Measurements from ENCODE around the gene SMURF1. TPM values are rescaled to one million over a fixed set of nuclear protein-coding genes. Genes with fewer than 3 reads are reported as not detected.
A peak's percentile ranks its signal among the peaks of the same experiment; 100 is the strongest.

SMURF1 gene
- total RNA-seq, 6 donors from 2014 or later, result 33.0 to 54.4 (median 45.9) TPM

DNA sequence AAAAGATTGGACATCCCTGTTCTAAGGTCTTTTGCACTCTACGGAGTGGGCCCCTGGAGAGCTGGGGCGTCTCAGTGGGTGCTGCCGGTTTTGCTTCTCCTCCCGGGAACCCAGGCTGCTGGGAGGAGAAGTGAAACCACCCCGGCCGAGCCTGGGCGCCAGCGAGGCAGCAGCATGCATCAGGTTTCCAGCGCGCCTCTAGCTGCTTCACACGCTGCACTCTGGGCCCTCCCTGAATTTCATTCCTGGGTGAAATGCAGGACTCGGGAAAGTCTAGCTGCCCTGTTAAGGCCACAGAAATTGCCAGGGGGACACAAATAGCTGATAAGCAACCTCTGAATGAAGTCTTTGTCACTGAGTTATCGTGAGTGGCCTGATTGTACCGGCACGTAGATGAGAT is 138.1 kb downstream of the SMURF1 start:
- DNase-seq, result peak in 1 of 2 donors; percentile 82
- H3K36me3 ChIP-seq, result peaks cover 28 to 93% (median 60%) of the 10 kb centered on the region in 4 donors
- TF ChIP-seq EP300 (IDR thresholded peaks at IDR 0.05) (no peak), POLR2A (IDR thresholded peaks at IDR 0.05) (no peak), POLR2AphosphoS5 (IDR thresholded peaks at IDR 0.05) (no peak)
- TF ChIP-seq, protein P1, sequence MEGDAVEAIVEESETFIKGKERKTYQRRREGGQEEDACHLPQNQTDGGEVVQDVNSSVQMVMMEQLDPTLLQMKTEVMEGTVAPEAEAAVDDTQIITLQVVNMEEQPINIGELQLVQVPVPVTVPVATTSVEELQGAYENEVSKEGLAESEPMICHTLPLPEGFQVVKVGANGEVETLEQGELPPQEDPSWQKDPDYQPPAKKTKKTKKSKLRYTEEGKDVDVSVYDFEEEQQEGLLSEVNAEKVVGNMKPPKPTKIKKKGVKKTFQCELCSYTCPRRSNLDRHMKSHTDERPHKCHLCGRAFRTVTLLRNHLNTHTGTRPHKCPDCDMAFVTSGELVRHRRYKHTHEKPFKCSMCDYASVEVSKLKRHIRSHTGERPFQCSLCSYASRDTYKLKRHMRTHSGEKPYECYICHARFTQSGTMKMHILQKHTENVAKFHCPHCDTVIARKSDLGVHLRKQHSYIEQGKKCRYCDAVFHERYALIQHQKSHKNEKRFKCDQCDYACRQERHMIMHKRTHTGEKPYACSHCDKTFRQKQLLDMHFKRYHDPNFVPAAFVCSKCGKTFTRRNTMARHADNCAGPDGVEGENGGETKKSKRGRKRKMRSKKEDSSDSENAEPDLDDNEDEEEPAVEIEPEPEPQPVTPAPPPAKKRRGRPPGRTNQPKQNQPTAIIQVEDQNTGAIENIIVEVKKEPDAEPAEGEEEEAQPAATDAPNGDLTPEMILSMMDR (IDR thresholded peaks at IDR 0.05), result no peak

GRCh38 chr7:99004781-99005500 is 139.0 kb downstream of the SMURF1 start:
- H3K4me3 ChIP-seq, result no peak overlapping the region
- no peak for TF ChIP-seq EP300 (IDR thresholded peaks at IDR 0.05)
- TF ChIP-seq POLR2A (IDR thresholded peaks at IDR 0.05), result no peak
- TF ChIP-seq POLR2AphosphoS5 (IDR thresholded peaks at IDR 0.05), result no peak
- TF ChIP-seq, protein P1 (IDR thresholded peaks at IDR 0.05), result no peak
- H3K36me3 ChIP-seq, result peaks cover 30 to 93% (median 64%) of the 10 kb centered on the region in 4 donors
- DNase-seq (no peak), ATAC-seq (ENCODE audit: low FRiP score in 2 of 2) (no peak)
- WGBS, 2 donors, result 95 to 97% methylated on average over 18 to 26 of the region's 26 CpGs
- no peaks in the 10 kb centered on the region for H3K27me3 ChIP-seq
- H3K4me1 ChIP-seq, result peaks cover 0 to 14% (median 4%) of the 10 kb centered on the region in 4 donors
- H3K27ac ChIP-seq, result peak overlapping the region; percentile 60 to 72 (median 66)
- H3K9me3 ChIP-seq, result no peaks in the 10 kb centered on the region

More for the DNA sequence above, 138.1 kb downstream of the SMURF1 start:
- Histone ChIP-seq H3K4me3 (no peak overlapping the region), H3K27ac (no peak overlapping the region), H3K27me3 (no peaks in the 10 kb centered on the region), H3K4me1 (peaks cover 0 to 14% (median 4%) of the 10 kb centered on the region in 4 donors), H3K9me3 (no peaks in the 10 kb centered on the region)
- WGBS, 2 donors, result 79 to 98% methylated on average over 9 to 14 of the region's 15 CpGs
- ATAC-seq (ENCODE audit: low FRiP score in 2 of 2), result no peak

DNA sequence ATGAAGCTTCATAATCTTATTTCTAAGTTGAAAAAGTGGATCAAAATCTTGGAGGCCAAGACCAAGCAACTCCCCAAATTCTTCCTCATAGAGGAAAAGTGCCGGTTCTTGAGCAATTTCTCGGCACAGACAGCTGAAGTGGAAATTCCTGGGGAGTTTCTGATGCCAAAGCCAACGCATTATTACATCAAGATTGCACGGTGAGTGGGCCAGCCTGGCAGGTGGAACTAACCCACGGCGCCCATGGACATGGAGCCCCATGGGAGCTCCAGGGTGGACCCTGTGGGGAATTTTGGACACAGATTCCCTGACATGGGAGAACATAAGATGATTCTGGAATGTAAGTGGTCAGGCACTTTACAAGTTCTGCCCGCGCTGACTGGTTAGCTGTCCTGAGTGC is 139.7 kb downstream of the SMURF1 start:
- peaks cover 29 to 95% (median 65%) of the 10 kb centered on the region in 4 donors for H3K36me3 ChIP-seq
- peak overlapping the region; percentile 60 to 72 (median 66) for H3K27ac ChIP-seq
- peaks cover 0 to 14% (median 4%) of the 10 kb centered on the region in 4 donors for H3K4me1 ChIP-seq
- WGBS, 2 donors, result 61 to 72% methylated on average over 8 of the region's 8 CpGs
- H3K4me3 ChIP-seq, result no peak overlapping the region
- H3K9me3 ChIP-seq, result no peaks in the 10 kb centered on the region
- H3K27me3 ChIP-seq, result no peaks in the 10 kb centered on the region
- peak in 1 of 2 donors; percentile 73 for DNase-seq
- peak; percentile 45 to 79 for ATAC-seq (ENCODE audit: low FRiP score in 2 of 2)
- TF ChIP-seq POLR2A (IDR thresholded peaks at IDR 0.05) (no peak), EP300 (IDR thresholded peaks at IDR 0.05) (no peak), POLR2AphosphoS5 (IDR thresholded peaks at IDR 0.05) (no peak)
- TF ChIP-seq, protein P1 (IDR thresholded peaks at IDR 0.05), result no peak

- Histone ChIP-seq H3K36me3 (peaks cover 25 to 94% (median 65%) of the 10 kb centered on the region in 4 donors), H3K9me3 (no peaks in the 10 kb centered on the region), H3K4me3 (no peak overlapping the region), H3K27ac (peak overlapping the region; percentile 60 to 69 (median 66)), H3K27me3 (no peaks in the 10 kb centered on the region), H3K4me1 (peaks cover 0 to 14% (median 4%) of the 10 kb centered on the region in 4 donors)
- ATAC-seq (ENCODE audit: low FRiP score in 2 of 2) (no peak), DNase-seq (no peak)
- 87 to 91% methylated on average over 12 to 14 of the region's 15 CpGs for WGBS, 2 donors
- TF ChIP-seq POLR2AphosphoS5 (IDR thresholded peaks at IDR 0.05) (no peak), POLR2A (IDR thresholded peaks at IDR 0.05) (no peak), EP300 (IDR thresholded peaks at IDR 0.05) (no peak)
- TF ChIP-seq, protein P1 (IDR thresholded peaks at IDR 0.05), result no peak
Observed at GRCh38 chr7:99003419-99003818, 140.5 kb downstream of the SMURF1 start.
